Neural progenitor cell (in vitro differentiated cells): Measurements from ENCODE around the gene ATP7B.

Experiments
- EZH2 ChIP-seq: fragments of 200-600 bp; sonication (generic); IDR thresholded peaks from 2 replicates; pipeline ENCODE4 v1.6.1; 2017; ENCODE audit warnings: antibody characterized with exemption, mild to moderate bottlenecking, moderate library complexity
- EZH2phosphoT487 ChIP-seq: fragments of 200-600 bp; sonication (generic); IDR thresholded peaks from 2 replicates; pipeline ENCODE4 v1.6.1; 2017; ENCODE audit warnings: antibody characterized with exemption
- TF ChIP-seq, protein P1 (sequence below): fragments of 200-600 bp; sonication (generic); IDR thresholded peaks from 2 replicates; pipeline ENCODE4 v1.5.1; 2017; ENCODE audit warnings: antibody characterized with exemption, mild to moderate bottlenecking

DNA sequence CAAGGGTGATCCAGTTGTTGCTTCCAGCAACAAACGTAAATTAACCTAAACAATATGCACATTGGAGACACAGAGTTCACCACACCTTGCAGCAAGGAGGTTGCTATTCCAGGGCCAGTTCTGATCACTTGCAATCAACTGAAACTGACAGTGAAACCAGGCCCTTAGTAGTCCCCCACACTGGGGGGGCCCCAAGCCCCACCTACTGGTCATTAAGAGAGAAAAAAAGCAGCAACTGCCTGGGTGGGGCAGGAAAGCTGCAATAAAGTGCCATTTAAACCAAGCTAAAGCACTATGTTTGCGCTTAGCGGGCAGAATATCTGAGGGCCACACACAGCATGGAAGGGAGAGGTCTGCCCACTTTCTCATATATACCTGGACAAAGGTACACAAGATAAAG, 51.5 kb downstream of the ATP7B start:
- TF ChIP-seq, protein P1, sequence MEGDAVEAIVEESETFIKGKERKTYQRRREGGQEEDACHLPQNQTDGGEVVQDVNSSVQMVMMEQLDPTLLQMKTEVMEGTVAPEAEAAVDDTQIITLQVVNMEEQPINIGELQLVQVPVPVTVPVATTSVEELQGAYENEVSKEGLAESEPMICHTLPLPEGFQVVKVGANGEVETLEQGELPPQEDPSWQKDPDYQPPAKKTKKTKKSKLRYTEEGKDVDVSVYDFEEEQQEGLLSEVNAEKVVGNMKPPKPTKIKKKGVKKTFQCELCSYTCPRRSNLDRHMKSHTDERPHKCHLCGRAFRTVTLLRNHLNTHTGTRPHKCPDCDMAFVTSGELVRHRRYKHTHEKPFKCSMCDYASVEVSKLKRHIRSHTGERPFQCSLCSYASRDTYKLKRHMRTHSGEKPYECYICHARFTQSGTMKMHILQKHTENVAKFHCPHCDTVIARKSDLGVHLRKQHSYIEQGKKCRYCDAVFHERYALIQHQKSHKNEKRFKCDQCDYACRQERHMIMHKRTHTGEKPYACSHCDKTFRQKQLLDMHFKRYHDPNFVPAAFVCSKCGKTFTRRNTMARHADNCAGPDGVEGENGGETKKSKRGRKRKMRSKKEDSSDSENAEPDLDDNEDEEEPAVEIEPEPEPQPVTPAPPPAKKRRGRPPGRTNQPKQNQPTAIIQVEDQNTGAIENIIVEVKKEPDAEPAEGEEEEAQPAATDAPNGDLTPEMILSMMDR = no peak
- TF ChIP-seq EZH2phosphoT487 (no peak), EZH2 (no peak)
